HG02759 (cell line): ENCODE measurements around the gene CALML3.
"Not testable (repeated sequence)": the region's sequence is repeated elsewhere in the genome, so short reads cannot be mapped to it uniquely, and the experiment has no call there.

Experiments used
- ATAC-seq: cut with Tn5 transposase; IDR thresholded peaks from one replicate; pipeline ENCODE4 v1.9.1; 2021; ENCODE audit warnings: mild to moderate bottlenecking, moderate library complexity; ENCODE audit not compliant: unreplicated experiment

The CALML3 gene

DNA sequence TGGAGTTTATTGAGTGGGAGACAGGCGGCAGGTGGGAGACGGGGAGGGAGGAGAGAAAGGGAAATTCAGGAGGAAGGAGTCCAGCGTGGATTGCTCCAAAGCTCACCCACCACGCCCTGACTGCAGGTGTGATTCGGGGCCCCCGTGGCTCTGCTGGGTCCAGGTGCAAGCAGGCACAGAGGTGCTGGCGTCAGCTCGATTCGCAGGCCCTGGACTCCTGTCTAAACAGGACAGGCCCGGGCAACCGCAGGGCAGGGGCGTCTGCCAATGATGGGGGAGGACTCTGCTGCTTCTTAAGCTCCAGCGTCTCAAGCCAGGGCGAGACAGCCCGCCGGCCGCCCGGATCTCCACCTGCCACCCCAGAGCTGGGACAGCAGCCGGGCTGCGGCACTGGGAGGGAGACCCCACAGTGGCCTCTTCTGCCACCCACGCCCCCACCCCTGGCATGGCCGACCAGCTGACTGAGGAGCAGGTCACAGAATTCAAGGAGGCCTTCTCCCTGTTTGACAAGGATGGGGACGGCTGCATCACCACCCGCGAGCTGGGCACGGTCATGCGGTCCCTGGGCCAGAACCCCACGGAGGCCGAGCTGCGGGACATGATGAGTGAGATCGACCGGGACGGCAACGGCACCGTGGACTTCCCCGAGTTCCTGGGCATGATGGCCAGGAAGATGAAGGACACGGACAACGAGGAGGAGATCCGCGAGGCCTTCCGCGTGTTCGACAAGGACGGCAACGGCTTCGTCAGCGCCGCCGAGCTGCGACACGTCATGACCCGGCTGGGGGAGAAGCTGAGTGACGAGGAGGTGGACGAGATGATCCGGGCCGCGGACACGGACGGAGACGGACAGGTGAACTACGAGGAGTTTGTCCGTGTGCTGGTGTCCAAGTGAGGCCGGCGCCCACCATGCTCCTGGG is at the start of gene CALML3:
Gene CALML3, plus strand, starts transcription at position 321 of the 920 bp plus-strand sequence. Its CDS starts 125 bp downstream, at position 446.
- ATAC-seq = no peak

DNA sequence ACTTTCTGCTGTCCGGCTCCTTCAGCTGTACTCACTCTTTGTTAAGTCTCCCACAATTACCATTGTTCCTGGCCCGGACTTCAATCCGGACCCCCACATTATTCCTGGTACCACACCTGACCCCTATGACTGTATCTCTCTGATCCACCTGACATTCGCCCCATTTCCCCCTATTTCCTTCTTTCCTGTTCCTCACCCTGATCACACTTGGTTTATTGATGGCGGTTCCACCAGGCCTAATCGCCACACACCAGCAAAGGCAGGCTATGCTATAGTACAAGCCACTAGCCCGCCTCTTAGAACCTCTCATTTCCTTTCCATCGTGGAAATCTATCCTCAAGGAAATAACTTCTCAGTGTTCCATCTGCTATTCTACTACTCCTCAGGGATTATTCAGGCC is 49.7 kb upstream of the CALML3 start:
- not testable (repeated sequence) for ATAC-seq

DNA sequence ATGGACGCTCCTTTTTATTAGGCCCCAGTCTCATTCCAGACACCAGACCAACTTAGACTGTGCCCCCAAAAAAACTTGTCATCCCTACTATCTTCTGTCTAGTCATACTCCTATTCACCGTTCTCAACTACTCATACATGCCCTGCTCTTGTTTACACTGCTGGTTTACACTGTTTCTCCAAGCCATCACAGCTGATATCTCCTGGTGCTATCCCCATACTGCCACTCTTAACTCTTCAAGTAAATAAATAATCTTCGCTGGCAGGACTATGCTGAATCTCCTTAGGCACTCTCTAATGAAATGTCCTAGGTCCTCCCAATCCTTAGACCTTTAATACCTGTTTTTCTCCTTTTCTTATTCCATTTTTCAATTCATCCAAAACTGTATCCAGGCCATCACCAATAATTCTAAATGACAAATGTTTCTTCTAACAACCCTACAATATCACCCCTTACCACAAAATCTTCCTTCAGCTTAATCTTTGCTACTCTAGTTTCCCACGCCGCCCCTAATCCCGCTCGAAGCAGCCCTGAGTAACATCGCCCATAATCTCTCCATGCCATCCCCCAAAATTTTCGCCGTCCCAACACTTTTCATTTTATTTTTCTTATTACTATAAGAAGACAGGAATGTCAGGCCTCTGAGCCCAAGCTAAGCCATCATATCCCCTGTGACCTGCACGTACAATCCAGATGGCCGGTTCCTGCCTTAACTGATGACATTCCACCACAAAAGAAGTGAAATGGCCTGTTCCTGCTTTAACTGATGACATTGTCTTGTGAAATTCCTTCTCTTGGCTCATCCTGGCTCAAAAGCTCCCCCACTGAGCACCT is 48.6 kb upstream of the CALML3 start:
- ATAC-seq = not testable (repeated sequence)

DNA sequence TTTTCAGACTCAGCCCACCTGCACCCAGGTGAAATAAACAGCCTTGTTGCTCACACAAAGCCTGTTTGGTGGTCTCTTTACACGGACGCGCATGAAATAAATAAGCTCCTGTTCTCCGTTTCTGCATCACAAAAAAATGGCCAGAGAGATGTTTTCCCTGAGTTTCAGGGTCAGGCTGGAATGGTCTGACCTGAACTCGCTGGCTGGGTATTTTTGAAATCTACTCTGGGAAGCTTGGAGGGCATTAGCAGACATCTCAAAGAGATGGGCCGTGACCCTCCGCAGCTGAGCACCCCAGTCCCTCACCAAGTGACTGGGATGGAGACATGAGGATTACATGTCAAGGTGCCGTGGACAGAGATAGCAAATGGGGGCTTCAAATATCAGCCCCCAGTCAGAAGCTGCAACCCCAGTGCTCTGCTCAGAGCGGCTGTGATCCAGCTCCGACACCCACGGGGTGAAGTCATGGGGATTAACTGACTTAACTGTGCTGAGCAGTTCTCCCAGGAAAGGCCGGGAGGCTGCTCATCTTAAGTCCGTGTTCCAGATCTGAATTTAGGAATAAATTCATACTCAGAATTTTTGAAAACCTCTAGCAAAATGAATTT is 47.7 kb upstream of the CALML3 start:
- no peak for ATAC-seq

DNA sequence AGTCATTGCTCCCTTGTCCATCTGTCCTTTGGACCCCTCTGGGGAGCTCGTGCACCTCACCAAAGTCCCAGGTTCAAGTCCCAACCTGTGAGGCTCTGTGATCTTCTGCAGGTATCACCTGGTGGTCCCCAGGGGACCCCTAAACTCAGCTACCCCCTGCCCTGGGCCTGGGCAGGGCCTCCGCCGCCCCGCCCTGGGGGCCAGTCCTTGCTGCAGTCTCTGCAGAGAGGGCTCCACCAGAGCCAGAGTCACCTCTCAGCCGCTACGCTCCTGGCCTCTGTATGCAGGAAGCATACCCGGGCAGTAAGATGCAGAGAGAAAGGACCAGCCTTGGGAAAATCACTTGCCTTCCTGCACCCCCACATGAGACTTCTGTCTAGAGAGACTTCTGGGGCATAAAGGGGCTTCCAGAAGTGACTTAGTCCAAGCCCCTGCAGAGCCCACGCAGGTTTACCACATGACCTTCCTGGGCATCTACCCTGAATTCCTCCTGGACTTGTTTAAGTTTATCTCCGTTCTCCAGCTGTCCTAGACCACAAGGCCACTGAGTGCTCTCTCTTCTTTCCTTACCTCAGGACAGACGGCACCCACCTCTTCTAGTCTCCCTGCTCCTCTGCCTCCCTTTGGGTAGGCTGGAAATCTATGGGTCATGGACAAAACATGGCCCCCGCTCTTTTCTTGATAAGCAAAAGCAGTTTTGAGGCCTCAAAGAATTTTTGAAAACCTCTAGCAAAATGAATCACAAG is 46.6 kb upstream of the CALML3 start:
- no peak for ATAC-seq

DNA sequence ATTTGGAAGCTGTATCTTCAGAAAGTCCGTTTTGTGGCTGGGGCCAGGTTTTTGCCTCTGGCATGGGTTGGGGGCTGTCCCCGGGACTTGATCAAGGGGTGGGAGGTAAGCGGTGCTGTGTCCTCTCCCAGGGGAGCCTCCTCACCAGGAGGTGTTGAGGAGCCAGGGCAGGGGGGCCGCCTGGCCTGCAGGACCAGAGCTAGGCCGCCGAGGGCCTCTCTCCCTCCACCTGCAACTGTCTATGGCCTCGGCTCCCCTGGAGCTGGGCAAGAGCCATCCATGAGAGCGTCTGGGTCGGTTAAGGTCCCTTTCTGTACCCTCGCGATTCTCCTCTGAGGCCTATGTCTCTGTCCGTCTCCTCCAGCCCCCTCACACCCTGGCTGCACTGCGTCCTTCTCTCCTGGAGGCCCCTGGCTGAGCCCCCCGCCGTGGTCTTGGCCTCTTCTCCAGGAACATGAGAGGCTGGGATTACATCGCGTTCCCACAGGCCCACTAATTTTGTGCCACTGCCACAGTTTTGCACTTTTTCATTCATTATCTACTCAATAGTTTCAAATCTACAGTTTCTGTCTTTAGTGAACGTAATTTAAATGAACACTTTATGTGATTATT is 46.0 kb upstream of the CALML3 start:
- no peak for ATAC-seq

DNA sequence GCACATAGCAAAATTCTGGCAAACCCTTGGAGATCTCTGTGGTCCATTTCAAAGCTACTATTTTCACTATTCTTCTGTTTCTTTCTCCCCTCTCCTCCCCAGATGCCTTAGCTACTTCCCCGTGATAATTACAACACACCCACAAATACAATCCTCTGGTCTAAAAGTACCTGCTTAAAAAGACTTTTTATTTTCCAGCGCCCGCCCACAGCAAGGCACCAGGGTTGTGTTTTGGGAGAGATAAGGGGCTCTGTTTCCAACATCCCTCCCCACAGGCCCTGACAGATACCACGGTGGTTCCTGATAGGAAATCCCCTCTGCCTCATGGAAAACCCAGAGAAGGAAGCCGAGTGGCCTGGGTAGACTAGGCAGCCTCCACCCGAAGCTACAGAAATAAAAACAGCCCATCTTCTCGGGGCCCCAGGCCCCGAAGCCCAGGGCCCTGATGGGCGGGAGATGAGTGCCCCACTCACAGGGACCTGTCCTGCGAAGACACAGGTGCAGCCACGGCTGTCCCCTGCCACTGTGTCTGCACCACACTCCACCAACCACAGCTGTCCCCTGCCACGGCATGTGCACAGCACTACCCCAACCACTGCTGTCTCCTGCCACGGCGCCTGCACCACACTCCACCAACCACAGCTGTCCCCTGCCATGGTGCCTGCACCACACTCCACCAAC is 45.1 kb upstream of the CALML3 start:
- no peak for ATAC-seq

DNA sequence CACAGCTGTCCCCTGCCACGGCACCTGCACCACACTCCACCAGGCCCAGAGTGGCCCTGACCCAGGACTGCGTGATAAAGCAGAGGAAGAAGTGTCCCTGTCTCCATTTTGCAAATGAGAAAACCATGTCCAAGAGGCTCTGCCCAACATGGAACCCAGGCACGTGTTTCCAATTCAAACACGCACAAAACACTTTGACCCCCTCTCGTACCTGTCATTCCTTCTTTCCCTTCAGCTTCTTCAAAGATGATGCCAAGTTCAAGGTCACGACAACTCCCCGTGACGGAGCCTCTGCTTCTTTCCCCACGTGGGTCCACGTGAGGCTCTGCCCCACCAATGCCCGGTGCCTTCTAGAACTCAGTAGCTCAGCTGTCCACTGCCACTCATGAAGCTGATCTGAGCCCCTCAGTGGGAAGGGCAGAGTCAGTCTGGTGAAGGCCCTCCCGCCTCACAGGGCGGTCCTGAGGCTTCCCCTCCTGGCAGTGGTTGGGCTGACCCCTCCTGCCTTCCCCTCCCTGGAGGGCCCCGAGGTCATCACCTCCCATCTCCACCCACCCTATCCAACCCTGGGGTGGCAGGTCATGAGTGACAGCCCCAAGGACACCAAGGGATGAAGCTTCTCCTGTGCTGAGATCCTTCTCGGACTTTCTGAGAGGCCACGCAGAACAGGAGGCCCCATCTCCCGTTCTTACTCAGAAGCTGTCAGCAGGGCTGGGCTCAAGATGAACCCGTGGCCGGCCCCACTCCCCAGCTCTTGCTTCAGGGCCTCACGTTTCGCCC is 44.4 kb upstream of the CALML3 start:
- ATAC-seq = no peak

DNA sequence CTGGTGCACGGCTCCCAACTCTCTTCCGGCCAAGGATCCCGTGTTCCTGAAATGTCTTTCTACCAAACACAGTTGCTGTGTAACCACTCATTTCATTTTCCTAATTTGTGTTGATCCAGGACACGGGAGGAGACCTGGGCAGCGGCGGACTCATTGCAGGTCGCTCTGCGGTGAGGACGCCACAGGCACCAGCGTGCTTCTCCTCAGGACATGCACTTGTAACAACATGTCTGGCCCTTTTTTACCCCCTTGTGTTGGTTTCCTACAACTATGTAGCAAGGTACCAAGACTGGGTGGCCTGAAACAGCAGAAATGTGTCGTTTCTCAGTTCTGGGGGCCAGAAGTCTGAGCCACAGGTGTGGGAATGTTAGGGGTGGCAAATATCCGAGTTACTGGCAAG is 43.6 kb upstream of the CALML3 start:
- ATAC-seq = no peak

DNA sequence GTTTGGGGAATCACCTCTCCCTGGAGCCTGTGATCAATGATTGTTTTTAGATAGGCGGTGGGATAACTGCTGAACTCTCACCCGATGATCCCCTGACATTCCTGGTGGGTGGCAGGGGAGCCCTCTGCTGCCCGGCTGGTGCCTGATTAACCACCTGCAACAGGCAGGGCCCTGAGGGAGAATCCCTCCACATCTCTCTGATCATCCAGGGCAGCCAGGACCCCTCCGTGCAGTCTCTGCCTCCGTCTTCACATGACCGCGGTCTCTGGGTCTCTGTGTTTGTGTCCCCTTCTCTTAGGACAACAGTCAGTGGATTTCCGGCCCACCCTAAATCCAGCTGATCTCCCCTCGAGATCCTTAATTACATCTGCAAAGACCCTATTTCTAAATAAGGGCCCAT is 42.7 kb upstream of the CALML3 start:
- ATAC-seq = no peak

DNA sequence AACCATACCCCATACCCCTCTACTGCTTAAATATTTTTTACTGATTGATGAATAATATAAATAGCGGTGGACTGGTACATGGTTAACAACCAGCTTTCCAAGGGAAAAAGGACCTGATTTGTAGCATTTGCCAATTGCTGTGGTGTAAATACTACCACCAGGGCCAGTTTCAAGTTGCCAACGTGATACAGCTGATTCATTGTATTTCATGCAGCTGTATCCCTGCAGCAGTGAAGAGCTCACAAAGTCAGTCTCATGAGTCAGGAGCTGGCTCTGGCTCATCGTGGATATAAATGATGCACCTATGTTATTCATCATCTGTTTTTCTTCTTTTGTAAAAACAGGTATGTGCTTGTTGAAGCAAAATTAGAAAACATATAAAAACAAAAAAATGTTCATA is 40.6 kb upstream of the CALML3 start:
- no peak for ATAC-seq

DNA sequence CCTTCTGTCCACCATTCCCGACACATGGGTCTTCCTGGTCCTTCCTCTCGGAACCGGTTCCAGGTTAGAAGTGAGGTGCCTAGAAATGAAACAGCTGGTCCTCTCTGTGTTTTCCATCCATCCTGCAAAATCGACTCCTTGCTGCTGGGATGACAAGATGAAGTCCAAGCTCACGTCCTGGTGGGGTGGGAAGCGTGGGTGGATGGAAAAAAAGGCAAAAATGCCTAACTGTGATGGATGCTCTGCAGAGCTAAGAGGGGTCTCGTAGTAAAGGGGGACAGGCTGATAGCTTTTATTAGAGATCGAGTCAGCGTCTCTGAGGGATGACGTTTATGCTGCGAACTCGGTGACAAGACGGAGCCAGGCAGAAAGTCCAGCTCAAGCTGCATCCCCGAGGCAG is 39.5 kb upstream of the CALML3 start:
- no peak for ATAC-seq

DNA sequence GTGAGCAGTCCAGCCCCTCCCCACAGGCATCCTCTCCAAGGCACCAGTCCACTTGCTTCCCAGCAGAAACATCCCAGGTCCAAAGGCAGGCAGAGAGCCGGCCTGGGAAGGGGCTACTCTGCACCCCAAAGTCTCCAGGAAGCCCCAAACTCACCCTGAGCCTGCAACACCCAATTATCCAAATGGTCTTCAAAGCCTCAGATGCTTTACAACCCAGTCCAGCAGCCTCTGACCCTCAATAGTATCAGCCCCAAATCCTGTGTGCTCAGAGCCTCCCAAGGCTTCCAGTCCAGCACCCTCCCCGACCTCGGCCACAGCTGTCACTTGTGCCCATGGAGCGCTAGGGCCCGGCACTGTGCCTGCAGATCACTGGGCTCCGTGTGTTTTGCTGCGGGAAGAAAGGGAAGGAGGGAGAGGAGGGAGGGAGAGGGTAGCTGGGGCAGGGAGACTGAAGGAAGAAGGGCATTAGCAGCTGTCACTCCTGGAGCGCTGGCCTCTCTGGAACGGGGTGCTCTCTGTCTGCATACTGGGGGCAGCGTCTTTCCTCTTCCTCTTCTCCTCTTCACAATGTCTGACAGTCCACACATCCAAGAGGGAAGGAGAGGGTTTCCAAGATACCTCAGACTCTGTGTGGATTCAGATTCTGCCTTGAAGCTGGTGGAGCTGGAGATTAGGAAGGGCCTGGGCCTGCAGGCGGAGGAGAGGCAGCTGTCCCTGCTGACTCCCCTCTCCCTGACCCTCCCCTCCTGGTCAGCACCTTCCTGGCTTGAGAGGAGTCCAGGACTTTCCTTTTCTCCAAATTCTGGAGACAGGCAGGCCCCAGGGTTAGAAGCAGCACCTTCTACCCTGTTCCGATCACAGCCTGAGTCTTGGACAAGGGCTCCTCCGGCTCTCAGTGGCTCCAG is 38.6 kb upstream of the CALML3 start:
- ATAC-seq = no peak

DNA sequence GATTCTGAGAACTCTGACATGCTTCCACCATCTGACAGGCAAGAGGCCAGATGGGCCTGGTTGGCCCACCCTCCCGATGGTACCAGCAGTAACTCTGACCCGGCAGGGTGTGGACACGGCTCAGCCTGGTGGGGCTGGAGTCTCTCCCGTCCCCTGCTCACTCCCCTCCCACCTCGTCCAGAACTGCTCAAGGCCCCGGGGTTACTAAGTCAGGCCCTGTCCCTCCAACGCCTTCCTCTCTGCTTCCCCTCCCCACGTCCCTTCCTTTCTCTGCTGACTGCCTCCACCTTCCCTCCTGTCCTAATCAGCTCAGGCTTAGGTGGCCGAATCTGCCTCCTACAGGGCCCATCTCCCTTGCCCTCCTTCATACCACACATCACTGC is 37.9 kb upstream of the CALML3 start:
- ATAC-seq = no peak

DNA sequence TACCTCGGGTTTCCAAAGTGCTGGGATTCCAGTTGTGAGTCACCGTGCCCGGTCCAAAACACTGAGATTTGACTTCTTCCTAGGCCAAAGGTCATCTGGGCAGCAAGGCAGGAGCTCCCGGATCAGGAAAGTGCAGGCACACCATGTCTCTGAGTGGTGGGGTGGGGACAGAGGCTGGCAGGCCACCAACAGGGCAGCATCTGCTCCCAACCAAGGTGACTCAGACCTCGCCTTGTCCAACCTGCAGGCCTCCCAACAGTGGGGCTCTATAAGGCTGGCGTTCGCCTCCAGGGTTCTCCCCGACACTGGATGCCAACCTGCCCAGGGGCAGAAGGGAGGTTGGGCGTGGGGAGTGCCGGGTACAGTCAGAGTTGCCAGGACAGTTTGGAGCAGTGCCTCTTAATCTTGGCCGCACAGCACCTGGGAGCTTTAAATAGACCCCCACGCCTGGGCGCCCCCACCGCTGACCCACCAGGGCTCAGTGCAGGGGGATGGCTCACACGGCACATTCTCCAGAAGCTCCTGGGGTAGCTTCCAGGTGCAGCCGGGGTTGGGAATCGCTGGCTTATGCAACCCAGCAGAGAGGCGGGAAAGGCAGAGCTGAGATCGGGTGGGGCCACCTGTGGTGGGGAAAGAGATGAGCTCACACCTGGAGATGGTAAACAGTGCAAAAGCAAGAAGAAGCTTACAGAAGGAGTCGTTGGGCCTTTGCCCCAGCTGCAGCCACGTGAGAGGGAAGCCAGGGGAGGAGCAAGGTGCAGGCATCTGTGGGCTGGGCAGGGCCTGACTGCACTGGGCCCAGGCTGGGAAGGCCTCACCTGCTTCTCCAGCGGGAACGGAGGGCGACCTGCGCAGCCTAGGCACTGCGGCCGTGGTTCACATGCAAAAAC is 36.2 kb upstream of the CALML3 start:
- no peak for ATAC-seq

DNA sequence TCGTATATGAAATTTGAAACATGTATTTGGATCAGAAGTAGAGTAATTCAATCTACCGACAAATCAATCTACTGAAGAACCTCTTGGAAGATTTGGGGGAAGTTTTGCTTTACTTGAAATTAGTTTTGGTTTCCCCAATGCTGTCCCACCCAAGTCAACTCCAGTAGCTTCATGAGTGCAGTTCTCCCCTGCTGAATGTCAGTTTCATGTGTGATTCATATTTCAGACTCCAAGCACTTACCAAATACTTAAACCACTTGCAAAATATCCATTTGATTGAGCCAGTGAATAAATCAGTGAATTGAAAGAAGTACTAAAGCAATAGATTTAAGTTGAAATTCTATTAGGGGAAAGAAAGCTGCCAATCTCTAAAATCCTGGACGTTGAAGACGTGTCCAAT is 34.7 kb upstream of the CALML3 start:
- ATAC-seq = no peak
